K562 (cell line): ENCODE results near the gene UBE2V1. TPM values are rescaled to one million over a fixed set of nuclear protein-coding genes. Genes with fewer than 3 reads are reported as not detected.
A peak's percentile ranks its signal among the peaks of the same experiment; 100 is the strongest.

Source experiments
- DEAF1 ChIP-seq: fragments of 450-650 bp; formaldehyde crosslinking; IDR thresholded peaks from 2 replicates; pipeline ENCODE4 v1.4.0; 2020; ENCODE audit warnings: mild to moderate bottlenecking, moderate library complexity
- ETS1 ChIP-seq: conservative IDR thresholded peaks from 2 replicates; pipeline ENCODE4 v1.6.1; 2011; ENCODE audit warnings: low read depth, mild to moderate bottlenecking, low read length; ENCODE audit not compliant: control insufficient read depth
- KLF10 ChIP-seq: fragments of 250-450 bp; sonication (Bioruptor Pico); IDR thresholded peaks from 2 replicates; pipeline ENCODE4 v1.6.1; 2021; ENCODE audit warnings: matching md5 sums
- MEIS2 ChIP-seq: fragments of 450-650 bp; IDR thresholded peaks from 2 replicates; pipeline ENCODE4 v1.6.1; 2014; ENCODE audit warnings: mild to moderate bottlenecking; ENCODE audit not compliant: partially characterized antibody
- THRA ChIP-seq: fragments of 450-650 bp; IDR thresholded peaks from 2 replicates; pipeline ENCODE4 v1.6.1; 2017; ENCODE audit warnings: mild to moderate bottlenecking, moderate library complexity
- ZC3H4 ChIP-seq: sonication (generic); formaldehyde crosslinking; IDR thresholded peaks from 2 replicates; pipeline ENCODE4 v1.9.0; 2021; ENCODE audit warnings: missing genetic modification reagents, borderline replicate concordance
- ZNF175 ChIP-seq: fragments of 200-800 bp; sonication (Bioruptor generic); IDR thresholded peaks from 2 replicates; pipeline ENCODE4 v1.6.1; 2016; ENCODE audit warnings: low read depth, mild to moderate bottlenecking, missing genetic modification characterization, missing compliant biosample characterization
- ZNF398 ChIP-seq: fragments of 250-450 bp; sonication (Bioruptor Pico); IDR thresholded peaks from 2 replicates; pipeline ENCODE4 v1.8.0; 2021; ENCODE audit warnings: moderate library complexity, mild to moderate bottlenecking, inconsistent platforms
- ZNF408 ChIP-seq: fragments of 250-450 bp; sonication (Bioruptor Pico); IDR thresholded peaks from 2 replicates; pipeline ENCODE4 v1.4.0; 2020; ENCODE audit warnings: low read depth, mild to moderate bottlenecking, moderate library complexity
- ZNF561 ChIP-seq: fragments of 450-650 bp; formaldehyde crosslinking; conservative IDR thresholded peaks from 2 replicates; pipeline ENCODE4 v1.4.0; 2020; ENCODE audit warnings: mild to moderate bottlenecking, moderate library complexity
- polyA plus RNA-seq, 8 experiments: library from polyadenylated mRNA; depleted of rRNA in 4 of 8; stranded (reverse) in 5 of 8; unstranded in 3 of 8; fragments of >200 nt; fragmentation: Nextera tagmentation in 2 of 8; fragmentation: Illumina TruSeq in 1 of 8; extraction: Ambion mirVana in 2 of 8; extraction: Trizol in 1 of 8; gene quantifications; 2 replicates each; pipeline versions ENCODE4 v1.2.1 to v1.2.3, GENCODE V29; 2011 to 2014; ENCODE audit warnings: inconsistent platforms in 1 of 8, missing spikeins in 1 of 8
- total RNA-seq, 7 experiments: library from RNA; depleted of rRNA in 6 of 7; stranded (reverse); fragments of >200 nt in 6 of 7; fragmentation: Illumina TruSeq in 2 of 7; extraction: Trizol in 2 of 7; gene quantifications; 2 replicates each; pipeline versions ENCODE4 v1.2.1 to v1.2.3, GENCODE V29; 2011 to 2021; ENCODE audit warnings: low replicate concordance in 1 of 7
- TF ChIP-seq, protein P1 (sequence below): fragments of 250-450 bp; sonication (Bioruptor Pico); IDR thresholded peaks from 2 replicates; pipeline ENCODE4 v1.4.0; 2020; ENCODE audit warnings: mild to moderate bottlenecking, moderate library complexity

The UBE2V1 gene
- total and polyA plus RNA-seq, 9 of the 15 experiments (the other 6 are each of a cell fraction or from before 2014, with no cell fraction given), result 93.0 to 357 (median 119) TPM

- TF ChIP-seq ZNF561 (CRISPR knock-in tag), result no peak
- no peak for TF ChIP-seq ZNF398 (CRISPR knock-in tag)
- TF ChIP-seq, protein P1, sequence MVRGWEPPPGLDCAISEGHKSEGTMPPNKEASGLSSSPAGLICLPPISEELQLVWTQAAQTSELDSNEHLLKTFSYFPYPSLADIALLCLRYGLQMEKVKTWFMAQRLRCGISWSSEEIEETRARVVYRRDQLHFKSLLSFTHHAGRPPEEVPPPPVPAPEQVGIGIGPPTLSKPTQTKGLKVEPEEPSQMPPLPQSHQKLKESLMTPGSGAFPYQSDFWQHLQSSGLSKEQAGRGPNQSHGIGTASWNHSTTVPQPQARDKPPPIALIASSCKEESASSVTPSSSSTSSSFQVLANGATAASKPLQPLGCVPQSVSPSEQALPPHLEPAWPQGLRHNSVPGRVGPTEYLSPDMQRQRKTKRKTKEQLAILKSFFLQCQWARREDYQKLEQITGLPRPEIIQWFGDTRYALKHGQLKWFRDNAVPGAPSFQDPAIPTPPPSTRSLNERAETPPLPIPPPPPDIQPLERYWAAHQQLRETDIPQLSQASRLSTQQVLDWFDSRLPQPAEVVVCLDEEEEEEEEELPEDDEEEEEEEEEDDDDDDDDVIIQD (CRISPR knock-in tag), result no peak
- TF ChIP-seq DEAF1 (CRISPR knock-in tag), result no peak
- TF ChIP-seq MEIS2, result peak; percentile 77
- peak; percentile 81 for TF ChIP-seq ETS1
- no peak for TF ChIP-seq ZNF175 (CRISPR knock-in tag)
- TF ChIP-seq ZNF408 (CRISPR knock-in tag), result no peak
- TF ChIP-seq ZC3H4 (CRISPR knock-in tag), result no peak
- TF ChIP-seq KLF10 (CRISPR knock-in tag), result no peak
- no peak for TF ChIP-seq THRA
Observed at GRCh38 chr20:50115591-50116367, 2.8 kb upstream of the UBE2V1 start (continued).
